ENCODE measurements around the gene MRI1.

DNA sequence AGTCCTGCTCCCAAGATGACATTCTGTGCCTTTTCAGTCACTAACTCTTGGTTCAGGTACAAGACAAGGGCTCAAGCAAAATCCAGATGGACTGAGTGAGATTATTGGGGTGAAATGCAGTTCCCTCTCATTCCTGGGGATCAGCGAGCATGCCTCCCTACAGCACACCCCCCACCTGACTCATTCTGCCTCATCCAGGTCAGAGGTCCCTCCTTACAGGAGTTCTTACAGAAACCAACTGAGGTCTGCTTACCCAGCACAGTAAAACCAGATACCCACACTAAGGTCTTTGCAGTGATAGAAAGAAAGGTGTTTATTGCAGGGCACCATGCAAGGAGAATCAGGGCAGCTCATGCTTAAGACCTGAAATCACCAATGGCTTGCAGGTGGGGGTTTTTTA, 21.6 kb upstream of the MRI1 start:
- TF ChIP-seq POLR2AphosphoS5 (IDR thresholded peaks at IDR 0.05; ENCODE audit: low read depth, low read length) (no peak), POLR2A (IDR thresholded peaks at IDR 0.05; ENCODE audit: low read depth, low read length) (no peak), TAF1 (IDR thresholded peaks at IDR 0.05; ENCODE audit: borderline replicate concordance, low read depth, low read length) (no peak)

Measured in GM12892 (cell line).